ENCODE data around the gene MAP1LC3B2.

Gene MAP1LC3B2

DNA sequence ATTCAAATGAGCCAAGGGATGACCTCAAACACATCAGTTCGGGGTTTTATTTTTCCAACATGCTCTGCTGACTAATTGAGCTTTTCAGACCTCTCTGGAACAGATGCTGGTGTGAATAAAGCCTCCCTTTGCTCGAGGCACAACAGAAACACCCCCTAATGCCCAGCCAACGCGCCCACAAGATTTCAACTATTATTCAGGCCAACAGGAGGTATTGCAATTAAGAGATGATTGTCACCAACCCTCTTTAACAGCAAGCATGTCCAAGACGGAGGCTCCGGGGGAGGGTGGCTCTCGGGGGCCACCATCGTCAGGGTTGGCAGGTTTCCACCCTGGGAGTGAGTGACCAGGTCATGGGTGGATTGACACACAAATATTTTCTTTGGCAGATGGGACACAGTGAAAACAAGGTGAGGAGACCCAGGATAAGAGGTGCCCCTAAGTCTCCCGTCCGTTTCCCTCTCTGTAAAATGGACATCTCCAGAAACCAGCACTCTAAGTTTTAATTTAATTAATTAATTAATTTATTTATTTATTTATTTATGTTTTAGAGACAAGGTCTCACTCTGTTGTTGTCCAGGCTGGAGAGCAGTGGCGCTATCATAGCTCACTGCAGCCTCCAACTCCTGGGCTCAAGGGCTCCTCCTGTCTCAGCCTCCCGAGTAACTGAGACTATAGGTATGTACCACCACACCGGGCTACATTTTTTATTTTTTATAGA, 56.1 kb downstream of the MAP1LC3B2 start:
- no peak for DNase-seq (ENCODE audit: low spot score)

DNA sequence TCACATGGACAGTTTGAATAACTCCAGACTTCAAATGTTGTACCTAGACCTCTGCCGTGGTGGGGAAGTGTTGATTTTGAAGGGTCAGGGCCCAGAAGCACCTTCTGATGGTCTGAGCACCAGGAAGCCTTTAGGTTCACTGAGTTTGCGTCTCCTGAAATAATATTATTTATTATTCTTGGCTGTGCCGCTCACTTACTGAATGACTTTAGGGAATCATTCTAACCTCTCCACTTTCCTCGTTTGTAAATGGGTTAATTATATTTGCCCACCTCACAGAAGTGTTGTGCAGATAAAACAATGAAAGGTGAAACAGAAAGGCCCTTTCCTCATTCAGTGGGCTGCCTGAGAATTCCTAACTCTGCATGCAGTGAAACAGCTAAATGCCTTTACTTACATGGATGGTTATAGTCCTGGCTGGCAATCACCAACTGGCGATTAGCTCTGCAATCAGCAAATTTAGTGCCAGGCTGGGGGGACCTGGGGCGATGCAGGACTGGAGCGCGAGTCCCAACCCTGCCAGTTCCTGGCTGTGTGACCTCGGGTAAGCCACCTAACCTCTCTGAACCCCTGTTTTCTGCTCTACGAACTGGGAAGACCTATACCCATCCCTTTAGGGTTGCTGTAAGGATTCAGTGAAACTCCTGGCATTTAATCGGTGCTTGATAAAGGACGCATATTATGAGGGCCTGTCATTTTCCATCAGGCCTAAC, 57.5 kb downstream of the MAP1LC3B2 start:
- DNase-seq (ENCODE audit: low spot score): no peak

DNA sequence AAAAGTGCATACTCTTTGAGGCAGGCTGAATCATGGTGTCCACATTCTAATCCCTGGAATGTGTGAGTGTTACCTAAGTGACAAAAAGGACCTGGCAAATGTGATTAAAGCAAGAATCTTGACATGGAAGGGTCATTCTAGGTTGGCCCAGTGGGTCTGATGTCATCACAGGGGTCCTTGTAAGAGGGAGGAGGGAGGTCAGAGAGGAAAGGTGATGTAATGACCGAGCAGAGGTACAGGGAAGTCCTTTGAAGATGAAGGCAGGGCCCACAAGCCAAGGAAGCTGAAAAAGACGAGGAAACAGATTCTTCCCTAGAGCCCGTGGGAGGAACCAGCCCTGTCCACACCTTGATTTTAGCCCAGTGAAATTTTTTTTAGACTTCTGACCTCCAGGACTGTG, 60.1 kb downstream of the MAP1LC3B2 start:
- no peak for DNase-seq (ENCODE audit: low spot score)

DNA sequence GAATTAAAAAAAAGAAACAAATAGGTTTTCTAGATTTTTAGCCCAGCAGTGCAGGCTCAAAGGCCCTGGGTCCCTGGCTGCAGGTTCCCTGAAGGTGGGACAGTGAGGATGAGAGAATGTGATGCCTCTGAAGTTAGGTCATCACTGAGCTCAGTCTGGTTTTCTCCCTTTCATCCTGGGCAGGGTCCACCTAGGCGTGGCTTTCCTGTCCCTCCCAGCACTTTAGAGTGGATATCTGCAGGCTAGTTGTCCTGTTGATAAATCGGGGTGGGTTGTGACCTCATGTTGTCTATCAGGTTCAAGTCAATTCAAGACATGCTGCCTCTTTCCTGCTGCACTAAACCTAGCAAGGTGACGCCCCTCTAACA, 60.9 kb downstream of the MAP1LC3B2 start:
- DNase-seq (ENCODE audit: low spot score): no peak

DNA sequence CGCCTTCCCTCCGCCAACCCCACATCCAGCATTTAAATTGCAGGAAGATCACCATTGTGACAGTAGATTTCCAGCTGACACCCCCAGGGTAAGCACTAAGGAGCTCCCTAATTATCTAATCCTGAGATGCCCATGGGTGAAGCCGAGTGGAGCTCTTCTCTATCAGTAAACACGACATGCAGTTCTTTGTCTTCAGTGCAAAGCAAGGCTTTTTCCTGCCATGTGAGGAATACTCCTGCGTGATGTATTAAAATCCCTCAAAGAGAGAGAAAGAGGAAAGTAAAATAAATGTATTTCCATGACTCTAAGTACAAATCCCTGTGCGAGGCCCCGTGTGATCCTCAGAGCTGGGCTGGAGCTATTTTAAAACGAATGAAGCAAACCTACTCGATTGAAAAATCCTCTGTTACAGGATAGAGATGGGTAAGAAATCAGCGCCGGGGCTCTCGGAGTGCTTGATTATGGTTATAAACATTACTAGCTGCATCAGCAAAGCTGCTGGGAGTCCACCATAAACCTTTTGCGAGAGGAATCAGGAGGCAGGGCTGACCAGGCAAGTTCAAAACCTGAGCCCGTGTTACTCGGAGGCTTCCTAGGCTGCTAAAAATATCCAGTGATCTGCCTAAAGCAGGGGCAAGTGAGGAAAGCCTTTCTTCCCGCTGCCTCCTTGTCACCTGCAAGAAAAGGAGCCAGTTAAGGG, 61.5 kb downstream of the MAP1LC3B2 start:
- no peak for DNase-seq (ENCODE audit: low spot score)

DNA sequence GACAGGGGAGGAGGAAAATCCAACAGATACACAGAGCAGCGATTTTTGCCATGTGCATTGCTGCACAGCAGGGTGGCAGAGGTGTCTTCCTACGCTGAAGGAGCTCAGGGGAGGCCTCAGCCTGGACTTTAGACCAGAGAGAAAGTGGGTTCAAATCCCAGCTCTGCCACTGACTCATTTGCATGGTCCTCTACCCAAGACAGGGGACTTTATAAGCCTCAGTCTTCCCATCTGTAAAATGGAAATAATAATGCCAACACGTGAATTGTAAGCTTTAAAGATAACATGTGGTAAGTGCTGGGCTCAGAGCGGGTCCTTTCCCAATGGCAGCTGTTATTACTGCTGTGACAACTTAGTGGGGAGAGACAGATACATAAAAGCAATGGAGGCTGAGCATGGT, 62.0 kb downstream of the MAP1LC3B2 start:
- no peak for DNase-seq (ENCODE audit: low spot score)

DNA sequence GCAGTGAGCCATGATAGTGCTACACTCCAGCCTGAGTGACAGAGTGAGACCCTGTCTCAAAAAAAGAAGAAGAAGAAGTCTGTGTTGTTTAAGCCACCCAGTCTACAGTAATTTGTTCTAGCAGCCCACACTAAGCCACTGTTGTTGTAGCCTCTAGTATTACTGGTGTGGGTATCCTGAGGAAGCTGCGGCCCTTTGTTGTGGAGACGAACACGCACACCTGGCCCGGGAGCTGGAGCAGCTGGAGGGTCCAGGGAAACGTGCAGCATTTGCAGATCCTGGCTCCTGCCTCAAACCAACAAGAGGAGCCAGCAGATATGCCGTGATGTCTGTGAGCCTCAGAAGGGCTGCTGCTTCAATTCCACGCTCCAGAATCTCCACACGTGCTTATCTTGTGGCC, 65.3 kb downstream of the MAP1LC3B2 start:
- DNase-seq (ENCODE audit: low spot score): no peak

DNA sequence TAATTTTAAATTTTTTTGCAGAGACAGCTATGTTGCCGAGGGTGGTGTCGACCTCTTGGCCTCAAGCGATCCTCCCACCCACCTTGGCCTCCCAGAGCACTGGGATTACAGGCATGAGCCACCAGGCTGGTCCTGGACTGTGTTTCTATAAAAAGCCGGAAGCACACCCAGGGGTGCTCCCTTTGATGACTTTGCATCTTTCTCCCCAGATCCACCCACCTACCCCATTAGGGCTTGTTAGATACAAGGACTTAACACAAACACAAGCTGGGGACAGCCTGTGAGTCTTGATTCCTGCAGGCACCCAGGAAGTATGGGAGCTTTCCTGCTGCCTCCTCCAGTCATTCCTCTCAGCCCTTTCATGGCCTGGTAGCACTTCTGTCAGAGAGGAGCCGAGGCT, 67.0 kb downstream of the MAP1LC3B2 start:
- no peak for DNase-seq (ENCODE audit: low spot score)
